ENCODE data around the gene ATF3. TPM values are rescaled to one million over a fixed set of nuclear protein-coding genes. Genes with fewer than 3 reads are reported as not detected.

Gene ATF3
- 2.0 and 3.0 TPM in 2 replicates for total RNA-seq (2012; rRNA removed)

- Histone ChIP-seq H3K4me1 (ENCODE audit: control insufficient read depth, insufficient read depth, low read length) (peaks cover 24% of the 10 kb centered on the region), H3K4me3 (ENCODE audit: low read length) (peak within 1 kb of the TSS; percentile 79), H3K4me2 (ENCODE audit: low read length) (peak within 1 kb of the TSS; percentile 94), H3K36me3 (ENCODE audit: insufficient read depth, low read length) (no peaks in the 10 kb centered on the region), H3K27me3 (ENCODE audit: control insufficient read depth, insufficient read depth, low read length) (peaks cover 69% of the 10 kb centered on the region), H3K9me3 (replicated peaks; ENCODE audit: low read length) (no peaks in the 10 kb centered on the region), H3K9ac (ENCODE audit: low read depth, low read length) (peak within 1 kb of the TSS; percentile 95)
These were observed at the start of gene ATF3 for GRCh38 chr1:212608392-212608958. ATF3 (plus strand) TSS chr1:212608761; CDS start chr1:212615022, 6,261 bp downstream.

- no peaks in the 10 kb centered on the region for H3K36me3 ChIP-seq (ENCODE audit: insufficient read depth, low read length)
- H3K9ac ChIP-seq (ENCODE audit: low read depth, low read length), result no peak overlapping the region
- H3K9me3 ChIP-seq (replicated peaks; ENCODE audit: low read length), result no peaks in the 10 kb centered on the region
- H3K4me3 ChIP-seq (ENCODE audit: low read length), result no peak overlapping the region
- peaks cover 9% of the 10 kb centered on the region for H3K27me3 ChIP-seq (ENCODE audit: control insufficient read depth, insufficient read depth, low read length)
- H3K4me1 ChIP-seq (ENCODE audit: control insufficient read depth, insufficient read depth, low read length), result peaks cover 23% of the 10 kb centered on the region
- no peak overlapping the region for H3K4me2 ChIP-seq (ENCODE audit: low read length)
These were observed 48.6 kb upstream of the ATF3 start for GRCh38 chr1:212559929-212560328.

GRCh38 chr1:212560933-212561460 is 47.6 kb upstream of the ATF3 start:
- Histone ChIP-seq H3K36me3 (ENCODE audit: insufficient read depth, low read length) (no peaks in the 10 kb centered on the region), H3K4me1 (ENCODE audit: control insufficient read depth, insufficient read depth, low read length) (peaks cover 23% of the 10 kb centered on the region), H3K4me2 (ENCODE audit: low read length) (peak overlapping the region; percentile 61), H3K4me3 (ENCODE audit: low read length) (no peak overlapping the region), H3K9me3 (replicated peaks; ENCODE audit: low read length) (no peaks in the 10 kb centered on the region), H3K27me3 (ENCODE audit: control insufficient read depth, insufficient read depth, low read length) (peaks cover 3% of the 10 kb centered on the region), H3K9ac (ENCODE audit: low read depth, low read length) (peak overlapping the region; percentile 3)

GRCh38 chr1:212561501-212561931 is 47.0 kb upstream of the ATF3 start:
- Histone ChIP-seq H3K9ac (ENCODE audit: low read depth, low read length) (peak overlapping the region; percentile 3), H3K36me3 (ENCODE audit: insufficient read depth, low read length) (no peaks in the 10 kb centered on the region), H3K4me1 (ENCODE audit: control insufficient read depth, insufficient read depth, low read length) (peaks cover 28% of the 10 kb centered on the region), H3K27me3 (ENCODE audit: control insufficient read depth, insufficient read depth, low read length) (peaks cover 3% of the 10 kb centered on the region), H3K9me3 (replicated peaks; ENCODE audit: low read length) (no peaks in the 10 kb centered on the region), H3K4me3 (ENCODE audit: low read length) (no peak overlapping the region), H3K4me2 (ENCODE audit: low read length) (peak overlapping the region; percentile 61)

- Histone ChIP-seq H3K4me3 (ENCODE audit: low read length) (no peak overlapping the region), H3K27me3 (ENCODE audit: control insufficient read depth, insufficient read depth, low read length) (peaks cover under 1% of the 10 kb centered on the region), H3K36me3 (ENCODE audit: insufficient read depth, low read length) (no peaks in the 10 kb centered on the region), H3K4me1 (ENCODE audit: control insufficient read depth, insufficient read depth, low read length) (peaks cover 37% of the 10 kb centered on the region), H3K9me3 (replicated peaks; ENCODE audit: low read length) (no peaks in the 10 kb centered on the region), H3K9ac (ENCODE audit: low read depth, low read length) (no peak overlapping the region), H3K4me2 (ENCODE audit: low read length) (no peak overlapping the region)
These were observed 45.8 kb upstream of the ATF3 start for GRCh38 chr1:212562771-212563170.

GRCh38 chr1:212565079-212565478 is 43.5 kb upstream of the ATF3 start:
- Histone ChIP-seq H3K4me1 (ENCODE audit: control insufficient read depth, insufficient read depth, low read length) (peaks cover 24% of the 10 kb centered on the region), H3K27me3 (ENCODE audit: control insufficient read depth, insufficient read depth, low read length) (peaks cover 8% of the 10 kb centered on the region), H3K9me3 (replicated peaks; ENCODE audit: low read length) (no peaks in the 10 kb centered on the region), H3K36me3 (ENCODE audit: insufficient read depth, low read length) (no peaks in the 10 kb centered on the region), H3K4me3 (ENCODE audit: low read length) (no peak overlapping the region), H3K4me2 (ENCODE audit: low read length) (no peak overlapping the region), H3K9ac (ENCODE audit: low read depth, low read length) (no peak overlapping the region)

- Histone ChIP-seq H3K36me3 (ENCODE audit: insufficient read depth, low read length) (no peaks in the 10 kb centered on the region), H3K9me3 (replicated peaks; ENCODE audit: low read length) (no peaks in the 10 kb centered on the region), H3K27me3 (ENCODE audit: control insufficient read depth, insufficient read depth, low read length) (peaks cover 12% of the 10 kb centered on the region), H3K4me1 (ENCODE audit: control insufficient read depth, insufficient read depth, low read length) (peaks cover 24% of the 10 kb centered on the region), H3K9ac (ENCODE audit: low read depth, low read length) (no peak overlapping the region), H3K4me3 (ENCODE audit: low read length) (no peak overlapping the region), H3K4me2 (ENCODE audit: low read length) (no peak overlapping the region)
These were observed 42.8 kb upstream of the ATF3 start for GRCh38 chr1:212565571-212566305.

- no peaks in the 10 kb centered on the region for H3K36me3 ChIP-seq (ENCODE audit: insufficient read depth, low read length)
- no peaks in the 10 kb centered on the region for H3K9me3 ChIP-seq (replicated peaks; ENCODE audit: low read length)
- peaks cover 12% of the 10 kb centered on the region for H3K27me3 ChIP-seq (ENCODE audit: control insufficient read depth, insufficient read depth, low read length)
- peak overlapping the region; percentile 71 for H3K9ac ChIP-seq (ENCODE audit: low read depth, low read length)
- peak overlapping the region; percentile 66 for H3K4me3 ChIP-seq (ENCODE audit: low read length)
- peak overlapping the region; percentile 84 for H3K4me2 ChIP-seq (ENCODE audit: low read length)
- peaks cover 14% of the 10 kb centered on the region for H3K4me1 ChIP-seq (ENCODE audit: control insufficient read depth, insufficient read depth, low read length)
These were observed 41.8 kb upstream of the ATF3 start for GRCh38 chr1:212566522-212567479.

- Histone ChIP-seq H3K9me3 (replicated peaks; ENCODE audit: low read length) (no peaks in the 10 kb centered on the region), H3K4me1 (ENCODE audit: control insufficient read depth, insufficient read depth, low read length) (peaks cover 14% of the 10 kb centered on the region), H3K4me3 (ENCODE audit: low read length) (no peak overlapping the region), H3K36me3 (ENCODE audit: insufficient read depth, low read length) (no peaks in the 10 kb centered on the region), H3K9ac (ENCODE audit: low read depth, low read length) (no peak overlapping the region), H3K27me3 (ENCODE audit: control insufficient read depth, insufficient read depth, low read length) (peaks cover 12% of the 10 kb centered on the region), H3K4me2 (ENCODE audit: low read length) (peak overlapping the region; percentile 84)
These were observed 40.9 kb upstream of the ATF3 start for GRCh38 chr1:212567638-212568037.

- H3K36me3 ChIP-seq (ENCODE audit: insufficient read depth, low read length), result no peaks in the 10 kb centered on the region
- no peaks in the 10 kb centered on the region for H3K9me3 ChIP-seq (replicated peaks; ENCODE audit: low read length)
- H3K27me3 ChIP-seq (ENCODE audit: control insufficient read depth, insufficient read depth, low read length), result peaks cover 12% of the 10 kb centered on the region
- H3K9ac ChIP-seq (ENCODE audit: low read depth, low read length), result no peak overlapping the region
- H3K4me2 ChIP-seq (ENCODE audit: low read length), result no peak overlapping the region
- H3K4me3 ChIP-seq (ENCODE audit: low read length), result no peak overlapping the region
- peaks cover 14% of the 10 kb centered on the region for H3K4me1 ChIP-seq (ENCODE audit: control insufficient read depth, insufficient read depth, low read length)
These were observed 39.5 kb upstream of the ATF3 start for GRCh38 chr1:212568978-212569537.

GRCh38 chr1:212574732-212575131 is 33.8 kb upstream of the ATF3 start:
- H3K27me3 ChIP-seq (ENCODE audit: control insufficient read depth, insufficient read depth, low read length), result peaks cover 10% of the 10 kb centered on the region
- no peaks in the 10 kb centered on the region for H3K4me1 ChIP-seq (ENCODE audit: control insufficient read depth, insufficient read depth, low read length)
- no peak overlapping the region for H3K4me2 ChIP-seq (ENCODE audit: low read length)
- no peak overlapping the region for H3K4me3 ChIP-seq (ENCODE audit: low read length)
- no peaks in the 10 kb centered on the region for H3K36me3 ChIP-seq (ENCODE audit: insufficient read depth, low read length)
- H3K9me3 ChIP-seq (replicated peaks; ENCODE audit: low read length), result no peaks in the 10 kb centered on the region
- H3K9ac ChIP-seq (ENCODE audit: low read depth, low read length), result no peak overlapping the region

All from skeletal muscle satellite cell (primary cell).